ENCODE results near the gene DNASE1L3. TPM values are rescaled to one million over a fixed set of nuclear protein-coding genes. Genes with fewer than 3 reads are reported as not detected.
A peak's percentile ranks its signal among the peaks of the same experiment; 100 is the strongest.

The DNASE1L3 gene
- total and polyA plus RNA-seq, 2 experiments from 2014 or later: 0.39 to 0.94 TPM

DNA sequence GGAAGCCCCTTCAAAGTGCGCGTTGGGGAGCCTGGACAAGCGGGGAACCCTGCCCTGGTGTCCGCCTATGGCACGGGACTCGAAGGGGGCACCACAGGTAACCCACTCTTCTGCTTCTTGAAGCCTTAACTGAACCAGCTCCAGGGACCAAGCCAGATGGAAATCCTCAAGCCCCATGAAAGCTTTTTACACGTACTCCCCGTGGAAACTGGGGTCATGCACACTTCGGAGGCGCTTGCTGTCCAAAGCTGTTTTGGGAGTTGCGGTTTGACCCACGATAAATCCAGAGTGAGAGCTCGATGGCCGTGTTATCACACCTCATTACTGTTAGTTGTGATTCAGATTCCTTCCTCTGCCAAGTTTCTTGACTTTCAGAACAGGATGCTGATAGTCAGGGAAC, 47.5 kb downstream of the DNASE1L3 start:
- peak in 1 of 2 donors; percentile 93 for DNase-seq (ENCODE audit: low read depth in 1 of 2, low spot score in 1 of 2)
- TF ChIP-seq, protein P1, sequence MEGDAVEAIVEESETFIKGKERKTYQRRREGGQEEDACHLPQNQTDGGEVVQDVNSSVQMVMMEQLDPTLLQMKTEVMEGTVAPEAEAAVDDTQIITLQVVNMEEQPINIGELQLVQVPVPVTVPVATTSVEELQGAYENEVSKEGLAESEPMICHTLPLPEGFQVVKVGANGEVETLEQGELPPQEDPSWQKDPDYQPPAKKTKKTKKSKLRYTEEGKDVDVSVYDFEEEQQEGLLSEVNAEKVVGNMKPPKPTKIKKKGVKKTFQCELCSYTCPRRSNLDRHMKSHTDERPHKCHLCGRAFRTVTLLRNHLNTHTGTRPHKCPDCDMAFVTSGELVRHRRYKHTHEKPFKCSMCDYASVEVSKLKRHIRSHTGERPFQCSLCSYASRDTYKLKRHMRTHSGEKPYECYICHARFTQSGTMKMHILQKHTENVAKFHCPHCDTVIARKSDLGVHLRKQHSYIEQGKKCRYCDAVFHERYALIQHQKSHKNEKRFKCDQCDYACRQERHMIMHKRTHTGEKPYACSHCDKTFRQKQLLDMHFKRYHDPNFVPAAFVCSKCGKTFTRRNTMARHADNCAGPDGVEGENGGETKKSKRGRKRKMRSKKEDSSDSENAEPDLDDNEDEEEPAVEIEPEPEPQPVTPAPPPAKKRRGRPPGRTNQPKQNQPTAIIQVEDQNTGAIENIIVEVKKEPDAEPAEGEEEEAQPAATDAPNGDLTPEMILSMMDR (IDR thresholded peaks at IDR 0.05; ENCODE audit: low read depth, low read length): no peak
- no peaks in the 10 kb centered on the region for H3K36me3 ChIP-seq
- H3K27me3 ChIP-seq: no peaks in the 10 kb centered on the region
- H3K27ac ChIP-seq: no peak overlapping the region
- no peak overlapping the region for H3K4me3 ChIP-seq
- no peaks in the 10 kb centered on the region for H3K9me3 ChIP-seq (ENCODE audit: low read depth)
- H3K4me1 ChIP-seq (ENCODE audit: low read depth): peaks cover 14% of the 10 kb centered on the region

DNA sequence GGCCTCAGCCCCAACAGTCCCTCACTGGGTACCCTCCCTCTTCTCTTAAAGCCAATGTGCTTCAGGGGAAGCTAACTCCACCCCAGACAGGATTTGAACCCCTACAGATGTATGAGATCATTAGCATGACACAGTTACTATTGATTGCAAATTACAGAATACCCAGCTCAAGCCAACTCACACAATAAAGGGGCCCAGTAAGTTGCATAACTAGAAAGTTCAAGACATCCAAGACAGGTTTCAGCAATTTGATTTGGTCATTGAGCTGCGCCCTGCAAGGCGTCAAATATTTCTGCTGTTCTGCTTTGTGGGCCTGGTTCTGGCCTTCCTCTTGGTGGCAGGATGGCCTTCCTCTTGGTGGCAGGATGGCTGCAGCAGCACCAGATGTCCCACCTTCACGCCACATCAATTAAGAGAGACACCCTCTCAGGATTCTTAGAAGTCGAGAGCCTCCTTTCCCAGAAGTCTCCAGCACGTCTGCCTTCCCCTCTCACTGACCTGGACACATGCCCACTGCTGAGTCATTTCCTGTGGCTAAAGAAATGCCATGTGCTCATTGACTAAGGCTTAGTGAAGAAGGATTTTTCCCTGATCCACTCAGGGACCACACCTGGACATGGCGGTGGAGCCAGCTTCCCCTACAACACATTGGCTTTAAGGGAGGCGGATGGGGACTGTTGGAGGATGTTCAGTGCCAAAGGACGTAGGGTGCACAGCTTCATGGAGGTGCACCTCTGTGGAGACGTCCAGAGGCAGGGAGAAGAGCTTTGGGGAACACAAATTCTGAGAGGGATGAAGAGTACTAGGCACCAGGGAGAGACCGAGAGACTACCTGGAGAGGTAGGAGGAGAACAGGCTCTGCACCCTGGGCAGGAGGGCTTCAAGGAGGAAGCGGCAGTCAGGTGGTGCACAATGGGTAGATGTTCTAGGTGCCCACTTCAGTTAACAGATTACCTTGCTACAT, 49.1 kb downstream of the DNASE1L3 start:
- peaks cover 11% of the 10 kb centered on the region for H3K4me1 ChIP-seq (ENCODE audit: low read depth)
- DNase-seq (ENCODE audit: low read depth in 1 of 2, low spot score in 1 of 2): peak in 1 of 2 donors; percentile 96
- H3K27ac ChIP-seq: no peak overlapping the region
- no peaks in the 10 kb centered on the region for H3K9me3 ChIP-seq (ENCODE audit: low read depth)
- H3K27me3 ChIP-seq: no peaks in the 10 kb centered on the region
- TF ChIP-seq, protein P1 (IDR thresholded peaks at IDR 0.05; ENCODE audit: low read depth, low read length): no peak
- H3K36me3 ChIP-seq: no peaks in the 10 kb centered on the region
- no peak overlapping the region for H3K4me3 ChIP-seq

DNA sequence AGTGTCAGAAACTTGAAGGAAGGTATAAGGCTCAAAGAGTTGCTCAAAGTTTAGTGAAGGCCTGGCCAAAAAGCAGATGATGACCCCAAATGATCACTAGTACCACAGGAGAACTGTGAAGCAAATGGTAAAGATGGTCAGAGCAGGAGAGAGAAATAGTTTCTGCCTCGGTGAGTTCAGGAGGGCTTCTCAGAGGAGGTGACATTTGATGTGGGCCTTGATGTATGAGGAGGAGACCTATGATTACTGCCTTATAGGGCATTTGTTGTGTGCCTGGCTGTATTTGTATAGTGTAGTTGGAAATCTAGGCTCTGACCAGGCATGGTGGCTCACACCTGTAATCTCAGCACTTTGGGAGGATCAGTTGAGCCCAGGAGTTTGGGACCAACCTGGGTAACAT, 50.4 kb downstream of the DNASE1L3 start:
- TF ChIP-seq, protein P1 (IDR thresholded peaks at IDR 0.05; ENCODE audit: low read depth, low read length): no peak
- Histone ChIP-seq H3K9me3 (ENCODE audit: low read depth) (no peaks in the 10 kb centered on the region), H3K4me3 (no peak overlapping the region), H3K4me1 (ENCODE audit: low read depth) (peaks cover 7% of the 10 kb centered on the region), H3K36me3 (peaks cover 4% of the 10 kb centered on the region), H3K27me3 (no peaks in the 10 kb centered on the region), H3K27ac (no peak overlapping the region)
- DNase-seq (ENCODE audit: low read depth in 1 of 2, low spot score in 1 of 2): no peak

DNA sequence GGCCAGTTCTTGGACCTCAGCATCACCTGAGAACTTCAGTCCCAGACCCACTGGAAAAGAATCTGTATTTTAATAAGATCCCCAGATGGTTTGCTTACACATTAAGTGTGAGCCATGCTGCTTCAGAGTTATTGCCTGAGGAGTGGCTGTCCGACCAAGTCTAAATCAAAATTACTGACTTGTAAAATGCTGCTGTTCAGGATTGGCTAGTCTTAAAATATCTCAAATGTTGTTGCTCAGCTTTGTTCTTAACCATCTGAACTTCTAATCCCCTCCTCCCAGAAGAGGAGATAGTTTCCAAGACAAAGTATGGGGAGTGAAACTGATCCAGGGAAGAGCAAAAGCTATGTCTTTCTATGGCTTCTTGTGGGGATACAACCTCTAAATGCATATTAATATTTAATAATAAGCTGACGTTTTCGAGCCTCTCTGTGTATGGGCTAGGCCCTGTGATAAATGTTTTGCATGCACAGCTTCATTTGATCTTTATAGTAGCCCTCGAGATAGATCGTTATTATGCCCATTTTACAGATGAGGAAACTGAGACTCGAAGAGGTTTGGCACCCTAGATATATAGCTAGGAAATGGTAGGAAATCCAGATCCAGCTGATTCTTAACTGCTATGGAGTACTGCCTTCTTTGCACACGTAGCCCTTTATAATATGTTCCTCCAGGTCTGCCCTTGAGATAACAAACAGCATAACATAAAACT, 52.2 kb downstream of the DNASE1L3 start:
- TF ChIP-seq, protein P1 (IDR thresholded peaks at IDR 0.05; ENCODE audit: low read depth, low read length): no peak

DNA sequence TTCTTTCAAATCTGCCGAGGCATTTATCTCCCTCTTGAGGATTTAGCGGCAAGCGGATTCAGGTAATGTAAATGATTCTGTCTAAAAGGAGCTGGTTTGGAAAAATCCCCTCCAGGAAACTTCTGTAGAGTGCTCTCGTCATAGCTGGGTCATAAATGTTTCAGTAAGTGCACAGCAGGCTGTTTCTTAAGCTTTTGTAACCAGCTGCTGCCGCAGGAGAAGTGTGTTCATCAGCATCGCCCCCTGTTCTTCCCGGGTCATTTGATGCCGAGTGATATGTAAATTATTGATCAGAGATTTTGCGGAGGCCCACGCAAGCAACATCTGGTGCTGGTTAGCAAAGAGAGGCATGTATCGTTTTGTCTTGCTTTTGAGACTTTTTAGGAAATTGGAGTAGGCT, 53.1 kb downstream of the DNASE1L3 start:
- TF ChIP-seq, protein P1 (IDR thresholded peaks at IDR 0.05; ENCODE audit: low read depth, low read length): no peak
- H3K9me3 ChIP-seq (ENCODE audit: low read depth): no peaks in the 10 kb centered on the region
- DNase-seq (ENCODE audit: low read depth in 1 of 2, low spot score in 1 of 2): no peak
- H3K4me1 ChIP-seq (ENCODE audit: low read depth): no peaks in the 10 kb centered on the region
- H3K27ac ChIP-seq: no peak overlapping the region
- H3K27me3 ChIP-seq: no peaks in the 10 kb centered on the region
- H3K4me3 ChIP-seq: no peak overlapping the region
- H3K36me3 ChIP-seq: peaks cover 4% of the 10 kb centered on the region

More for the DNA sequence above, 52.2 kb downstream of the DNASE1L3 start:
- Histone ChIP-seq H3K9me3 (ENCODE audit: low read depth) (no peaks in the 10 kb centered on the region), H3K27me3 (no peaks in the 10 kb centered on the region), H3K27ac (no peak overlapping the region), H3K4me1 (ENCODE audit: low read depth) (no peaks in the 10 kb centered on the region), H3K4me3 (no peak overlapping the region), H3K36me3 (peaks cover 4% of the 10 kb centered on the region)
- DNase-seq (ENCODE audit: low read depth in 1 of 2, low spot score in 1 of 2): no peak
